DMS53 treated with DMSO at 0.1 percent for 48 hours (cell line): Measurements from ENCODE around the gene CDH8.

Experiments used
- DNase-seq: peaks from one replicate; lab custom pipeline; 2025; ENCODE audit not compliant: unreplicated experiment; lab: John Stamatoyannopoulos, UW

The CDH8 gene

DNA sequence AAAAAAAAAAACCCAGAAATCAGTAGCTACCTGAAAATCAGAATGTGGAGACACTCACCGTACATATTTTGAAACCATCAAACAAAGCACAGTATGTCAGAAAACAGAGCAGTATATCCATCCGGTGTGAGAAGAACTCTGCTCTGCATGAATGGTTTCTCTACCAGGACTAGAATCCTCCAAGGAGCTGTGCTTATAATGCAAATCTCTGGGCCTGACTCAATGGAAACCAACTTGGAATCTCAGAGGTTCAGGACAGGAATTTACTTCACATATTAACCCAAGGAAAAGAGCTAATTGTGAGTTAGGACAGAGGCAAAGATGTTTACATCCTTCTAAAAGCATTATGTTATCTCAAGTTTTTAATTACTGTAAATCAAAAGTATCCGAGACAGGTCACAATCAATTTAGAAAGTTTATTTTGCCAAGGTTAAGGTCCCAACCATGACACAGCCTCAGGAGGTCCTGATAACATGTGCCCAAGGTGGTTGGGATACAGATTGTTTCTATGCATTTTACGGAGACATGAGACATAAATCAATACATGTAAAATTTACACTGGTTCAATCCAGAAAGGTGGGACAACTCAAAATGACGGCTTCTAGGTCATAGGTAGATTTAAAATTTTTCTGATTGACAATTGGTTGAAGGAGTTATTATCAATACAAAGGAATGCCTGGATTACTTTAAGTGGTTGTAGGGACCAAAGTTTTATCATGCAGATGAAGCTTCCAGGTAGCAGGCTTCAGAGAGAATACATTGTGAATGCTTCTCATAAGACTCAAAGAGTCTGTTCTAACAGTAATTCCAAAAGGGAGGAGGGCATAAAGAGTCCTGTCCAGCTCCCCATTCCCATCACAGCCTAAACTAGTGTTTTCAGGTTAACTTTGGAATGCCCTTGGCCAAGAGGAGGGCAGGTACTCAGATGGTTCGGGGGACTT, 164.1 kb downstream of the CDH8 start:
- DNase-seq: no peak

GRCh38 chr16:61862221-61863155, 173.8 kb downstream of the CDH8 start:
- DNase-seq: no peak

GRCh38 chr16:61858988-61859387, 177.2 kb downstream of the CDH8 start:
- no peak for DNase-seq

- DNase-seq: peak; percentile 87
Measured at GRCh38 chr16:61842666-61843065, 193.6 kb downstream of the CDH8 start.

DNA sequence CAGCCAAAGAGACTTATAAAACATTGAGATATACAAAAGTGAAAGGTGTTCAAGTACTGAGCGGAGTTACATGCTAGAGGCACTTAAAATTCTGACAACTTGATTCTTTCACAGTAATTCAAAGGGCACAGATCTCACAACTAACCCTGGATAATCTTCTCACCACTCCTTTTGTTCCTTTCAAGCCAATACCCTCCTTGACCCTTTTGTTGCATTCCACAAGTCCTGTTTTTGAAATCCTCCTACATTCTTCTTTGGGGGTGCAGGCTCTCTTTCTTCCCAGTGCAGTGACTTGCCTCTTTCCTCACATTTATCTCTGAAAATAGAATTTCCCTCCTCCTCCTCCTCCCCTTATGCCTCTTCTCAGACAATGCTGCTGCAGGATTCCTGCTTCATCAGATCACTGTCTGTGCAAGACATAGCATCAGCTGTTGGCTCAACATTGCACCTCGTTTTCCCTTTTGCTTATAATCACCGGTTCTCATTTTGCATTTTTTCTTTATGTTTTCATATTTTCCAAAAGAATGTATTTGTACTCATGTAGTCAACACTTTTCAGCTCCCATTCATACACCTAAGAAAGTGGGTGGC, 199.3 kb downstream of the CDH8 start:
- no peak for DNase-seq

DNA sequence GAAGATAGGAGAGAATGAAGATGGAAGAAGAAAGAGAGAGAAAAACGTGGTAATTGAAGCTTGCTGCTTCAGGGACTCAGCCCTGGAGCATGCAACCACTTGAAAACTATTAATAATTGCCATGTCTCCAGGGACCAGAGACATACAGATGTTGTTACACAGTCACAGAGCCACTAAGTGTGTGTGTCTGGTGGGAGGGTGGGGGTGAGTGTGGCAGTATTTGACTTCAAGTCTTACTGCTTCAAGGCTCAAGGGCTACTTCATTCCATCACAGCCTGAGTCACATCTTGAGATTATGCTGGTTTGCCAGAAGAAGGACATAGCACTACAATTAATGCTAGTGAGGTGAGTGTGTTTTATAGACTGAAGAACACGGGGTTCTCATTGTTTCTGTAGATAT, 202.2 kb downstream of the CDH8 start:
- no peak for DNase-seq

DNA sequence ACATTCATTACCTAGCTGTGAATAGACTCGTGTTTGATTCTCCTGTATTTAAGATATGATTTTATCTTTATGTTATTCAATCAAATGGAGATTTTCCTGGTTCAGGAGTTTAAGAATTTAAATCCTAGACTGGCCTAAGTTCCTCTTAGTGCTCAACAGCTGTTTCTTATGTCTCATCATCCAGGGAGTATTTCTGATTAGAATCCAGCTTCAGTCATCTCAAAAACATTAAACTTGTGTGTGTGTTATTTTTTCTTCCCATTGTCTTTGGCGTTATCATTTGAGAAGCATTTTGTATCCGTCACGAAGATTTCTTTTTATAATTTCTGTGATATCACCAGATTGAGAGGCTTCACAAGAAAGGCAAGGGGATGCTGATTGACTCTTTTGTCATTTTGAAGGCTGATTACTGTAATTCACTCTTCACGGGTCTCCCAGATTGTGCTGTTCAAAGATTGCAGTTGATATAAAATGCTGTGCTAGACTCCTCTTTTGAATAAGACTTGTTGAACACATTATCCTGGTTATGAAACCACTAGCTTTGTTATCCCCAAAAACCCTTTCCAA, 204.8 kb downstream of the CDH8 start:
- no peak for DNase-seq

GRCh38 chr16:61829631-61830030, 206.6 kb downstream of the CDH8 start:
- DNase-seq: no peak

DNA sequence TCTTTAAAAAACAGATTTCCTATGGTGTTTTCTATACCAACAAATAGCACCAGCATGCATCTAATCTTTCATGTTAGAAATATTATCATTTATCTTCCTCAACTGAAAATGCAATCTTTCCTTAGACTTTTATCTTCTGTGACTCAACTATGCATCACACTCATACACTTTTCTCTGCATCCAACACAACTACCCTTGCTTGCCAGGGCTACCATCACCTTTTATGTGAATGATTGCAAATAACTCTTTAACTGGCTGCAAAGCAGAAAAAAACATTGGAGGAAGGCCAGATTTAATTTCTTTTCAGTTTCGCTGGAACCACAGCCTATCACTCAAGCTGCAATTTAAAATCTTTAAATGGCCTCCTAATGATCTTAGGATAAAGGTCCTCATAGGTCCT, 212.9 kb downstream of the CDH8 start:
- DNase-seq: no peak

GRCh38 chr16:61820820-61821219, 215.4 kb downstream of the CDH8 start:
- no peak for DNase-seq

DNA sequence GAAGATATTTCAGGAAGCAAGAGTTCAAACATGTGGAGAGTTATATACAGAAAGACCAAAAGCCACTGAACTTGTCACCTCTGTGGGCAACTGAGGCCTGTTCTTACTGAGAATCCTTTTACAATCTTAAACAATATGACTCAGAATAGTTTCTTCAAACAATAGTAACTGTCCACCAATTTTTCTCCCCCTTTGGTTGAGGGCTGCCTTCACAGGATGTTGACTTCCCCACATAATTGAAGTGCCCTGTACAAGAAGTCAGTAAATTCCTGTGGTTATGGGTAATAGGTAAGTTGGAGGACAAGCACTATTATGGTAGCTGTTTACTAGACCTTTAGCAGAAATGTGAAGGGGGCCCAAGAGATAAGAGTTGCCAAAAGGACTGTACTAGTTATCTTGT, 215.8 kb downstream of the CDH8 start:
- DNase-seq: no peak

GRCh38 chr16:61818850-61819249, 217.4 kb downstream of the CDH8 start:
- DNase-seq: no peak

GRCh38 chr16:61817583-61818278, 218.5 kb downstream of the CDH8 start:
- DNase-seq: no peak

DNA sequence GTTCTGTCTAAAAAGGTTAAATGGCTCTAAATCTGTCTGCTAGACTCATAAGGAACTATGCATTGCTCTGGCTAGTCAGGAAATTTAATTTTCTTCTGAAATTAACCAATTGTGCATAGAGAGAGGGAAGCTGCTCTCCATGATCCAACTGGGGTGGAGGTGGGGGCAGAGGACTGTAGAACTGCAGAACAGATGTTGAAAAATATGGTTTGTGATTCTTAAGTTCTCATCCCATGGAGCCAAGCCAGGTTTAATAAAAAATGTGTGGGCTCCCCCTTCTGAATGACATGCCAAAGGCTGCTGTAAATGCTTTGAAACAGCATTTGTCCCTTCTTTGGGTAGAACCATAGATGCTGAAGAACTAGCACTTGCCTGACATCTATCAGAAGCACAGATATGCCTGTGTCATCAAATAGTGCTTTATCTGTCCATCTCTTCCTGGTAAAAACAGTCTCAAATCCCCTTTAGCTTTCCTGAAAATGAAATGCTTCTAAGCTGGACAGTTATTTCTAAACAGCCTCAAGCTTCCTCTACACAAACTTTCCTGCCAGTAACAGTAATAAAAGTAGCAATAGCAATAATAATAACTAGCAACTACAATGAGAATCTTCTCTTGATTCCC, 221.4 kb downstream of the CDH8 start:
- DNase-seq: no peak

GRCh38 chr16:61813339-61813738, 222.9 kb downstream of the CDH8 start:
- no peak for DNase-seq

- DNase-seq: no peak
Measured at GRCh38 chr16:61812251-61812650, 224.0 kb downstream of the CDH8 start.

- DNase-seq: no peak
Measured at GRCh38 chr16:61807551-61807950, 228.7 kb downstream of the CDH8 start.

- DNase-seq: peak; percentile 6
Measured at GRCh38 chr16:61801217-61801616, 235.0 kb downstream of the CDH8 start.

- DNase-seq: no peak
Measured at GRCh38 chr16:61798741-61799140, 237.5 kb downstream of the CDH8 start.

DNA sequence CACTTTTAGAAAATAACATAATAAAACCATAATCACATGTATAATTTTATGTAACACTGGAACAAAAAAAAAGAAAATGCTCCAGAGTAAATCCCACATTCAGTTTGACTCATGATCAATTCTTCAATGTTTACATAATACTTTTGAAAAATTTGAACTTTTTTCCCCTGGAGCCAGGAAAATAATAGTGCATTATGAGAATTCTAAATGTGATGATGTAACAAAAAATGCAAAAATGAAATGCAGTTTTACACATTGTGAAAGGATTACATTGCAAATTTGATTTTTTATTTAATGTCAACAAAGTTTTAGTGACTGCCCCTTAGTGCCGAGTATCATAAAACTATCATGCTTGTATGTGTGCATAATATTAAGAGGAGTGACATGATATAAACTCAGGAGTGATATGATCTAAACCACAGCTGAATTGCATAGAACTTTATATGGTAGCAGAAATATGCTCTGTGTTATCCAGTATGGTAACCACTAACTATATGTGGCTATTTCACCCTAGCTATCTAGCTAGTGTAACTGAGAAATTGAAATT, 238.2 kb downstream of the CDH8 start:
- DNase-seq: no peak
